Cardiac muscle cell (in vitro differentiated cells and primary cell): ENCODE results near the gene KBTBD13. TPM values are rescaled to one million over a fixed set of nuclear protein-coding genes. Genes with fewer than 3 reads are reported as not detected.

ENCODE experiments used
- DNase-seq, 2 donors: peaks; one replicate each; pipeline versions ENCODE4 v3.0.0 to v3.0.0-alpha.2; 2010 to 2017; ENCODE audit warnings: low read depth in 1 of 2, low spot score in 1 of 2
- H3K27ac ChIP-seq: fragments of 200-600 bp; sonication (generic); 2 replicates; pipeline ENCODE4 v1.5.1; 2016
- H3K27me3 ChIP-seq: fragments of 200-600 bp; sonication (generic); 2 replicates; pipeline ENCODE4 v1.6.0; 2016; ENCODE audit warnings: control low read depth
- H3K36me3 ChIP-seq: fragments of 200-600 bp; sonication (generic); 2 replicates; pipeline ENCODE4 v1.5.1; 2016; ENCODE audit warnings: control low read depth
- H3K4me1 ChIP-seq: fragments of 200-600 bp; sonication (generic); 2 replicates; pipeline ENCODE4 v1.8.1; 2017; ENCODE audit warnings: low read depth, mild to moderate bottlenecking, mixed run types
- H3K4me3 ChIP-seq: fragments of 200-600 bp; sonication (generic); 2 replicates; pipeline ENCODE4 v1.5.1; 2016; ENCODE audit warnings: mild to moderate bottlenecking
- H3K9me3 ChIP-seq: fragments of 200-600 bp; sonication (generic); 2 replicates; pipeline ENCODE4 v1.5.1; 2017; ENCODE audit warnings: low read depth, mild to moderate bottlenecking, control low read depth
- polyA plus RNA-seq: library from polyadenylated mRNA; unstranded; fragments of >200 nt; fragmentation: Nextera tagmentation; extraction: Ambion mirVana; gene quantifications from 2 replicates; pipeline ENCODE4 v1.2.1, GENCODE V29; 2016
- total RNA-seq: library from RNA; depleted of rRNA; stranded (reverse); fragments of >200 nt; gene quantifications from 2 replicates; pipeline ENCODE4 v1.2.3, GENCODE V29; 2016
- TF ChIP-seq, protein P1 (sequence below): IDR thresholded peaks from 2 replicates; pipeline ENCODE4 v1.5.1; 2012; ENCODE audit warnings: low read depth, mild to moderate bottlenecking, low read length

KBTBD13 gene
- total and polyA plus RNA-seq, 2 experiments from 2014 or later, result 4.8 to 5.0 TPM

DNA sequence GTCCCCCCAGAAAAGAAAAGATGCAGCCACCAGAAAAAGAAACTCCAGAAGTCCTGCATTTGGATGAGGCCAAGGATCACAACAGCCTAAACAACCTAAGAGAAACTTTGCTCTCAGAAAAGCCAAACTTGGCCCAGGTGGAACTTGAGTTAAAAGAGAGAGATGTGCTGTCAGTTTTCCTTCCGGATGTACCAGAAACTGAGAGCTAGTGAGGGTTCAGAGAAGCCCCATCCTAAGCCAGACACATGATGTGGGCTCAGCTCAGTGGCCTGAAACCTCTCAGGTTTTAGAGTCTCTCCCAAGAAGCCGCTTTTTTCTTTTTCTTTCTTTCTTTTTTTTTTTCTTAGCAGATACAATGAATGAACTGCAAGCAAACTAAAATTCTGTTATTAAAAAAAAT is 23.6 kb upstream of the KBTBD13 start:
- TF ChIP-seq, protein P1, sequence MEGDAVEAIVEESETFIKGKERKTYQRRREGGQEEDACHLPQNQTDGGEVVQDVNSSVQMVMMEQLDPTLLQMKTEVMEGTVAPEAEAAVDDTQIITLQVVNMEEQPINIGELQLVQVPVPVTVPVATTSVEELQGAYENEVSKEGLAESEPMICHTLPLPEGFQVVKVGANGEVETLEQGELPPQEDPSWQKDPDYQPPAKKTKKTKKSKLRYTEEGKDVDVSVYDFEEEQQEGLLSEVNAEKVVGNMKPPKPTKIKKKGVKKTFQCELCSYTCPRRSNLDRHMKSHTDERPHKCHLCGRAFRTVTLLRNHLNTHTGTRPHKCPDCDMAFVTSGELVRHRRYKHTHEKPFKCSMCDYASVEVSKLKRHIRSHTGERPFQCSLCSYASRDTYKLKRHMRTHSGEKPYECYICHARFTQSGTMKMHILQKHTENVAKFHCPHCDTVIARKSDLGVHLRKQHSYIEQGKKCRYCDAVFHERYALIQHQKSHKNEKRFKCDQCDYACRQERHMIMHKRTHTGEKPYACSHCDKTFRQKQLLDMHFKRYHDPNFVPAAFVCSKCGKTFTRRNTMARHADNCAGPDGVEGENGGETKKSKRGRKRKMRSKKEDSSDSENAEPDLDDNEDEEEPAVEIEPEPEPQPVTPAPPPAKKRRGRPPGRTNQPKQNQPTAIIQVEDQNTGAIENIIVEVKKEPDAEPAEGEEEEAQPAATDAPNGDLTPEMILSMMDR, result no peak
- no peak for DNase-seq
- Histone ChIP-seq H3K27me3 (no peaks in the 10 kb centered on the region), H3K4me3 (no peak overlapping the region), H3K27ac (no peak overlapping the region), H3K4me1 (peaks cover 3% of the 10 kb centered on the region), H3K9me3 (no peaks in the 10 kb centered on the region), H3K36me3 (no peaks in the 10 kb centered on the region)

DNA sequence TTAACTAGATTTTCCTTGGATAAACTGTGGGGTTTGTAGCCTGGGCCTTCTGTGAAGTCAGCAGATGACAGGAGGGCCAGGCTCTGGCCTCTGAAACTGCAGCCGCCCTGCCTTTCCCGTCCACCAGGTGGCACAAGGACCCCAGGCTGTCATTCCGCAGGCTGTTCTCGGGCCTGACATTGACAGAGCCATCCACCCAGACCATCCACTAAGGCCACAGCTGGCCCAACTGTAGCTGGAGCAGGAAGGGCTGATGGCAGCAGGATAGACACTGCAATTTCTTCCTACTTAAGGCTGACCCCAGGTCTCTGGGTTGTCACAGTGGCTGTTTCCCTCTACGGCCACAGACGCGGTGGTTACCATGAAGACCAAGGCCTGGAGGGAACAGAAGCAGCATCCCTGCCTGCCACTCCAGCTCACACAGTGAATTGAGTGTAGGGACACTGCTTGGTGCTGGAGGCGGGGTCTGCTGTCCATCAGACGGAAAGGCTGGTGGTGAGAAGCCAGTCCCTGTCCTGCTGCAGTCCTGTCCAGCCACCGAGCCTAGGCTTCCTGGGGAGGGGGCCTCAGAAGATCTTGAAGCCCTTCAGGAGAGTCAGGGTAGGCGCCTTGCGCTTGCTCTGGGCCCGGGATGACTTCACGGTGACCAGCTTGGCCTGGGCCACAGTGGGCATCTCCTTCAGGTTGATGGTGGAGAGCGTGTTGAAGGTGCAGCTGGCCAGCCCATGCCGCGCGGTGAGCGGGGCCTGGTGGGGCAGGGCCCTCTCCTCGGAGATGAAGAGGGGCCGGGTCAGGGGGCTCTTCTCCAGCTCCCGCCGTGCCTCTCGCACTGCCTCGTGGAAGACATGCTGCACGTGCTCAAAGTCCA is 22.0 kb upstream of the KBTBD13 start:
- DNase-seq, result peak; percentile 79 to 83
- TF ChIP-seq, protein P1, result peak; percentile 96
- H3K9me3 ChIP-seq, result no peaks in the 10 kb centered on the region
- H3K27ac ChIP-seq, result no peak overlapping the region
- no peak overlapping the region for H3K4me3 ChIP-seq
- no peaks in the 10 kb centered on the region for H3K27me3 ChIP-seq
- no peaks in the 10 kb centered on the region for H3K36me3 ChIP-seq
- H3K4me1 ChIP-seq, result peaks cover 3% of the 10 kb centered on the region

DNA sequence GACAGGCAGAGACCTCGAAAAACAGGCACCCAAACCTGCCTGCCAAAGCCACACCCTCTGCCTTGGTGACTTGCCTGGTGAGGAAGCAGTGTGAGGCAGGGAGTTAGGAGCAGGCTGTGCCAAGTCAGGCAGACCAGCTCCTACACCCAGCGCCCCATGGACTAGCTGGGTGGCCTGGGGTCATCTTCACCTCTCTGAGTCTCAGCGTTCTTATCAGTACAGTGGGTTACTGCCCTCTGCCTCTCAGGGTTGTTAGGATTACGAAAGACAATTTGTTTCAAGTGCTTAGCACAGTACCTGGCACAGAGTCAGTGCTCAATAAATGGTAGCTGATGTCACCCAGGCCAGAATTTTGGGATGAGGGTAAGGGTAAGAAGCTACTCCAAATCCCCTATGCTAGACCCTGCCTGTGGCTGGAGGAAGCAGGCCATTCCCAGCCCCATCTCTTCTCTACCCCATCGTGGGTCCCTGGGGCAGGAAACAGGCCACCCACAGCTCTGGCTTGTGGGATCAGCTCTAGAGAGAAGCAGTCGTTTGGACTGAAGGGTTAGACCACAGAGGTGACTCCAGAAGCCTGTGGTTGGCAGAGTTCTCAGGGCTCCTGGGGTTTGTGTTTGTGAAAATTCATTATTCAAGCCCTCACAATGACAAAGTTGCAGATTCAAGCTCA is 21.2 kb upstream of the KBTBD13 start:
- TF ChIP-seq, protein P1, result no peak
- H3K36me3 ChIP-seq, result no peaks in the 10 kb centered on the region
- H3K27ac ChIP-seq, result no peak overlapping the region
- no peaks in the 10 kb centered on the region for H3K27me3 ChIP-seq
- no peaks in the 10 kb centered on the region for H3K9me3 ChIP-seq
- DNase-seq, result no peak
- H3K4me3 ChIP-seq, result no peak overlapping the region
- H3K4me1 ChIP-seq, result peaks cover 3% of the 10 kb centered on the region

DNA sequence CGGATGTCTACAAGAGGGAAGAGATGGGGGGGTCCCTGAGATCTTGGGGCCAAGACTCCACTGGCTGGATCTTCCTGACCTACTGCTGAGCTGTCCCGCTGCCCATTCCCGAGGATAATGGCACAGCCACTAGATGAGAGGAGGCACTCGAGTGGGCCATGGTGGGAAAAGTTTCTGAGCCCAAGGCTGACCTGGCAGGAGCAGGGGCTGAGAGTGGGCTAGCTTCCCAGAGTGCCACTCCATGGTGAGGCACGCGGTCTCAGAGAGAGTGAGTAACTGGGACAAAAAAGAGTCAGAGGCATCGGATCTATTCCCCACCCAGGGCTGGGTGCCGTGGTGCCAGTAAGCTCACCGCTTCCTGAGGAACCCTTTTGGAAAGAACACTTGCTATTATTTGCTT is 20.4 kb upstream of the KBTBD13 start:
- Histone ChIP-seq H3K9me3 (no peaks in the 10 kb centered on the region), H3K4me3 (no peak overlapping the region), H3K27me3 (no peaks in the 10 kb centered on the region), H3K36me3 (no peaks in the 10 kb centered on the region), H3K4me1 (peaks cover 3% of the 10 kb centered on the region), H3K27ac (no peak overlapping the region)
- TF ChIP-seq, protein P1, result no peak
- no peak for DNase-seq

DNA sequence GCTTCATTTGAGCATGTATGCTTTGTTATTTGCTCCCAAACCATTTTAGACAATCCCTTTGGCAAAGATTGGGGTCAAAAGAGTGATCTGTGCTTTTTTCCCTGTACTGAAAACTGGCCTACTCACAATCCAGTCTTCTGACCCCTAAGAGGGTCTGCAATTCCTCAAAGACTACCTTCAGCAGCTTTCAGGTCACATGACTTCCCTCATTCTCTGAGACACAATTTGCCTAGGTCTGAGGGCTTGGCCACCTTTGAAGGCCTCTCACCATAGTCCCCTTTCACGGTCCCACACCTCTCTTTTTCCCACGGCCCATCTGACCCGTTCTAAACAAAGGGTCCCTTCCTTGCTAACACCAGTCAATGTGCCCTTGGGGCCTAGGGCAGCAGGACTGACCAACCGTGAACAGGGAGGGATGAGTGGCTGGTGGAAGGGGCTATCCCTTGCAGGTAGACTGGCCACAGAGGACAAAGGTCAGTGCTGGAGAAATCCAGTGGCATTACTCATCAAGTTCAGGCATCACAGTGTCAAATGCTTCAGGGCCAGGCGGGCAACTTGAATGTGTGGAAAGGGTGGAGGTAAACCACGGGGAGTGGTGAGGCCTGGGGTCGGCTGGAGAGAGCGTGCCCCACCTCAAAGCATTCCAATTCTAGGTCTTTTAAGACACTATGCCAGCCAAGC is 19.5 kb upstream of the KBTBD13 start:
- no peak for DNase-seq
- no peak overlapping the region for H3K4me3 ChIP-seq
- no peaks in the 10 kb centered on the region for H3K9me3 ChIP-seq
- H3K36me3 ChIP-seq, result no peaks in the 10 kb centered on the region
- H3K27ac ChIP-seq, result no peak overlapping the region
- H3K4me1 ChIP-seq, result peaks cover 3% of the 10 kb centered on the region
- TF ChIP-seq, protein P1, result no peak
- H3K27me3 ChIP-seq, result no peaks in the 10 kb centered on the region
